HepG2 (cell line): ENCODE data around the gene HPCAL1. TPM values are rescaled to one million over a fixed set of nuclear protein-coding genes. Genes with fewer than 3 reads are reported as not detected.

Experiments used
- CREM ChIP-seq, 2 experiments: sonication (generic) in 1 of 2; formaldehyde crosslinking in 1 of 2; IDR thresholded peaks; 2 replicates each; pipeline versions ENCODE4 v1.4.0 to v1.6.1; 2016 to 2020; ENCODE audit warnings: antibody characterized with exemption in 1 of 2, mild to moderate bottlenecking in 1 of 2, missing genetic modification reagents in 1 of 2
- NCOA1 ChIP-seq: sonication (generic); formaldehyde crosslinking; IDR thresholded peaks from 2 replicates; pipeline ENCODE4 v1.9.0; 2021; ENCODE audit warnings: missing genetic modification reagents
- SAFB2 ChIP-seq: sonication (generic); formaldehyde crosslinking; IDR thresholded peaks from 2 replicates; pipeline ENCODE4 v1.5.1; 2020; ENCODE audit warnings: missing genetic modification reagents, low read depth, mild to moderate bottlenecking, borderline replicate concordance
- SP4 ChIP-seq: sonication (generic); formaldehyde crosslinking; IDR thresholded peaks from 2 replicates; pipeline ENCODE4 v1.8.1; 2023; ENCODE audit warnings: mild to moderate bottlenecking, missing genetic modification reagents
- SSRP1 ChIP-seq: IDR thresholded peaks from 2 replicates; pipeline ENCODE4 v1.6.1; 2016; ENCODE audit warnings: control low read depth
- THAP11 ChIP-seq: IDR thresholded peaks from 2 replicates; pipeline ENCODE4 v1.6.1; 2016; ENCODE audit warnings: missing biosample characterization, missing genetic modification reagents
- WIZ ChIP-seq: sonication (generic); formaldehyde crosslinking; IDR thresholded peaks from 2 replicates; pipeline ENCODE4 v1.5.1; 2020; ENCODE audit warnings: mild to moderate bottlenecking, missing genetic modification reagents
- ZNF143 ChIP-seq: sonication (generic); formaldehyde crosslinking; IDR thresholded peaks from 2 replicates; pipeline ENCODE4 v1.4.0; 2020; ENCODE audit warnings: missing genetic modification reagents
- ZNF296 ChIP-seq: sonication (generic); formaldehyde crosslinking; conservative IDR thresholded peaks from 2 replicates; pipeline ENCODE4 v1.5.0; 2020; ENCODE audit warnings: mild to moderate bottlenecking, missing genetic modification reagents
- ZNF556 ChIP-seq: sonication (generic); formaldehyde crosslinking; IDR thresholded peaks from 2 replicates; pipeline ENCODE4 v1.4.0; 2020; ENCODE audit warnings: mild to moderate bottlenecking, missing genetic modification reagents, borderline replicate concordance
- ZNF773 ChIP-seq: sonication (generic); formaldehyde crosslinking; IDR thresholded peaks from 2 replicates; pipeline ENCODE4 v1.4.0; 2020; ENCODE audit warnings: missing genetic modification reagents, borderline replicate concordance
- polyA plus RNA-seq, 8 experiments: library from polyadenylated mRNA; depleted of rRNA in 3 of 8; stranded (reverse) in 7 of 8; unstranded in 1 of 8; fragments of >200 nt; fragmentation: Illumina TruSeq in 4 of 8; extraction: Trizol in 4 of 8; gene quantifications; 2 replicates each; pipeline versions ENCODE4 v1.2.1 to v1.2.3, GENCODE V29; 2011 to 2016; ENCODE audit warnings: low read depth in 4 of 8, missing spikeins in 1 of 8, mixed read lengths in 1 of 8; ENCODE audit not compliant: insufficient read depth in 1 of 8
- total RNA-seq, 5 experiments: library from RNA; depleted of rRNA; stranded (reverse); fragments of >200 nt; fragmentation: Illumina TruSeq; extraction: Trizol; gene quantifications; 2 replicates each; pipeline ENCODE4 v1.2.3, GENCODE V29; 2016; ENCODE audit warnings: low read depth in 1 of 5
- TF ChIP-seq, protein P1 (sequence below): sonication (generic); formaldehyde crosslinking; IDR thresholded peaks from 2 replicates; pipeline ENCODE4 v1.5.0; 2020; ENCODE audit warnings: missing genetic modification reagents, mild to moderate bottlenecking, borderline replicate concordance
- TF ChIP-seq, protein P2 (sequence below): sonication (generic); formaldehyde crosslinking; IDR thresholded peaks from 2 replicates; pipeline ENCODE4 v1.5.0; 2020; ENCODE audit warnings: missing genetic modification reagents, mild to moderate bottlenecking, borderline replicate concordance
- TF ChIP-seq, protein P3 (sequence below): sonication (generic); formaldehyde crosslinking; IDR thresholded peaks from 2 replicates; pipeline ENCODE4; 2020; ENCODE audit warnings: missing genetic modification reagents, mild to moderate bottlenecking, borderline replicate concordance
- TF ChIP-seq, protein P4 (sequence below): sonication (generic); formaldehyde crosslinking; IDR thresholded peaks from 2 replicates; pipeline ENCODE4 v1.5.1; 2020; ENCODE audit warnings: missing genetic modification reagents, mild to moderate bottlenecking, borderline replicate concordance
- TF ChIP-seq, protein P5 (sequence below): sonication (generic); formaldehyde crosslinking; IDR thresholded peaks from 2 replicates; pipeline ENCODE4 v1.4.0; 2020; ENCODE audit warnings: low read depth, mild to moderate bottlenecking, missing genetic modification reagents

HPCAL1 gene
- total and polyA plus RNA-seq, 2 of the 13 experiments (the other 11 are each of a cell fraction or from before 2014, with no cell fraction given), result 29.5 to 29.9 TPM

DNA sequence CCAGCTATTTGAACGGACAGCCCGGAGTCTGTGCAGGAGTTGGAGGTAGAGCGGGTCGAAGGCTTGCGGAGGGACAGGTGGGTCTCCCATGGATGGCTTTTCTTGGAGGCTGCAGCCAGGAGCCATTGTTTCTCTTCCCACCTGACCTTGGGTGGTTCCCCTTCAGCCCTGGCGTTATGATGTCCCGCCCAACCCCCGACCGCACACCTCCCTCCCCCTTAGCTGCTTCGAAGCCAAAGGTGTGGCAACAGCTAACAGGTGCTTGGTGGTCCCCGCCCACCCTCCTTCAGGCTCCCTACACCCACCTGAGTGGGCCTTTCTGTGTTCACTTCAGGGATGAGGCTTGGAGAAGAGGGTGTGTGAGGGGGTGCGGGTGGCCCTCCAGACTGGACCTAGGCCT is 62.7 kb downstream of the HPCAL1 start (continued):
- TF ChIP-seq, protein P1, sequence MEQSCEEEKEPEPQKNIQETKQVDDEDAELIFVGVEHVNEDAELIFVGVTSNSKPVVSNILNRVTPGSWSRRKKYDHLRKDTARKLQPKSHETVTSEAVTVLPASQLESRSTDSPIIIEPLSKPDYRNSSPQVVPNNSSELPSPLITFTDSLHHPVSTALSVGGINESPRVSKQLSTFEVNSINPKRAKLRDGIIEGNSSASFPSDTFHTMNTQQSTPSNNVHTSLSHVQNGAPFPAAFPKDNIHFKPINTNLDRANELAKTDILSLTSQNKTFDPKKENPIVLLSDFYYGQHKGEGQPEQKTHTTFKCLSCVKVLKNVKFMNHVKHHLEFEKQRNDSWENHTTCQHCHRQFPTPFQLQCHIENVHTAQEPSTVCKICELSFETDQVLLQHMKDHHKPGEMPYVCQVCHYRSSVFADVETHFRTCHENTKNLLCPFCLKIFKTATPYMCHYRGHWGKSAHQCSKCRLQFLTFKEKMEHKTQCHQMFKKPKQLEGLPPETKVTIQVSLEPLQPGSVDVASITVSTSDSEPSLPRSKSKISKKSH (CRISPR knock-in tag), result no peak
- TF ChIP-seq CREM (IDR thresholded peaks at IDR 0.05), result no peak
- TF ChIP-seq CREM (CRISPR knock-in tag; IDR thresholded peaks at IDR 0.05), result no peak
- TF ChIP-seq, protein P2, sequence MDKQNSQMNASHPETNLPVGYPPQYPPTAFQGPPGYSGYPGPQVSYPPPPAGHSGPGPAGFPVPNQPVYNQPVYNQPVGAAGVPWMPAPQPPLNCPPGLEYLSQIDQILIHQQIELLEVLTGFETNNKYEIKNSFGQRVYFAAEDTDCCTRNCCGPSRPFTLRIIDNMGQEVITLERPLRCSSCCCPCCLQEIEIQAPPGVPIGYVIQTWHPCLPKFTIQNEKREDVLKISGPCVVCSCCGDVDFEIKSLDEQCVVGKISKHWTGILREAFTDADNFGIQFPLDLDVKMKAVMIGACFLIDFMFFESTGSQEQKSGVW, result no peak
- TF ChIP-seq ZNF556, result no peak
- TF ChIP-seq ZNF143, result 0 out of 2 replicates have a peak, but pooled peaks have one; percentile 14
- no peak for TF ChIP-seq NCOA1 (CRISPR knock-in tag)
- TF ChIP-seq, protein P3, sequence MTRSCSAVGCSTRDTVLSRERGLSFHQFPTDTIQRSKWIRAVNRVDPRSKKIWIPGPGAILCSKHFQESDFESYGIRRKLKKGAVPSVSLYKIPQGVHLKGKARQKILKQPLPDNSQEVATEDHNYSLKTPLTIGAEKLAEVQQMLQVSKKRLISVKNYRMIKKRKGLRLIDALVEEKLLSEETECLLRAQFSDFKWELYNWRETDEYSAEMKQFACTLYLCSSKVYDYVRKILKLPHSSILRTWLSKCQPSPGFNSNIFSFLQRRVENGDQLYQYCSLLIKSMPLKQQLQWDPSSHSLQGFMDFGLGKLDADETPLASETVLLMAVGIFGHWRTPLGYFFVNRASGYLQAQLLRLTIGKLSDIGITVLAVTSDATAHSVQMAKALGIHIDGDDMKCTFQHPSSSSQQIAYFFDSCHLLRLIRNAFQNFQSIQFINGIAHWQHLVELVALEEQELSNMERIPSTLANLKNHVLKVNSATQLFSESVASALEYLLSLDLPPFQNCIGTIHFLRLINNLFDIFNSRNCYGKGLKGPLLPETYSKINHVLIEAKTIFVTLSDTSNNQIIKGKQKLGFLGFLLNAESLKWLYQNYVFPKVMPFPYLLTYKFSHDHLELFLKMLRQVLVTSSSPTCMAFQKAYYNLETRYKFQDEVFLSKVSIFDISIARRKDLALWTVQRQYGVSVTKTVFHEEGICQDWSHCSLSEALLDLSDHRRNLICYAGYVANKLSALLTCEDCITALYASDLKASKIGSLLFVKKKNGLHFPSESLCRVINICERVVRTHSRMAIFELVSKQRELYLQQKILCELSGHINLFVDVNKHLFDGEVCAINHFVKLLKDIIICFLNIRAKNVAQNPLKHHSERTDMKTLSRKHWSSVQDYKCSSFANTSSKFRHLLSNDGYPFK (CRISPR knock-in tag), result no peak
- TF ChIP-seq ZNF773 (CRISPR knock-in tag), result no peak
- TF ChIP-seq, protein P4, sequence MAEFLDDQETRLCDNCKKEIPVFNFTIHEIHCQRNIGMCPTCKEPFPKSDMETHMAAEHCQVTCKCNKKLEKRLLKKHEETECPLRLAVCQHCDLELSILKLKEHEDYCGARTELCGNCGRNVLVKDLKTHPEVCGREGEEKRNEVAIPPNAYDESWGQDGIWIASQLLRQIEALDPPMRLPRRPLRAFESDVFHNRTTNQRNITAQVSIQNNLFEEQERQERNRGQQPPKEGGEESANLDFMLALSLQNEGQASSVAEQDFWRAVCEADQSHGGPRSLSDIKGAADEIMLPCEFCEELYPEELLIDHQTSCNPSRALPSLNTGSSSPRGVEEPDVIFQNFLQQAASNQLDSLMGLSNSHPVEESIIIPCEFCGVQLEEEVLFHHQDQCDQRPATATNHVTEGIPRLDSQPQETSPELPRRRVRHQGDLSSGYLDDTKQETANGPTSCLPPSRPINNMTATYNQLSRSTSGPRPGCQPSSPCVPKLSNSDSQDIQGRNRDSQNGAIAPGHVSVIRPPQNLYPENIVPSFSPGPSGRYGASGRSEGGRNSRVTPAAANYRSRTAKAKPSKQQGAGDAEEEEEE, result 0 out of 2 replicates have a peak, but pooled peaks have one; percentile 68
- TF ChIP-seq, protein P5, sequence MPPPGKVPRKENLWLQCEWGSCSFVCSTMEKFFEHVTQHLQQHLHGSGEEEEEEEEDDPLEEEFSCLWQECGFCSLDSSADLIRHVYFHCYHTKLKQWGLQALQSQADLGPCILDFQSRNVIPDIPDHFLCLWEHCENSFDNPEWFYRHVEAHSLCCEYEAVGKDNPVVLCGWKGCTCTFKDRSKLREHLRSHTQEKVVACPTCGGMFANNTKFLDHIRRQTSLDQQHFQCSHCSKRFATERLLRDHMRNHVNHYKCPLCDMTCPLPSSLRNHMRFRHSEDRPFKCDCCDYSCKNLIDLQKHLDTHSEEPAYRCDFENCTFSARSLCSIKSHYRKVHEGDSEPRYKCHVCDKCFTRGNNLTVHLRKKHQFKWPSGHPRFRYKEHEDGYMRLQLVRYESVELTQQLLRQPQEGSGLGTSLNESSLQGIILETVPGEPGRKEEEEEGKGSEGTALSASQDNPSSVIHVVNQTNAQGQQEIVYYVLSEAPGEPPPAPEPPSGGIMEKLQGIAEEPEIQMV (CRISPR knock-in tag), result no peak
- TF ChIP-seq THAP11 (CRISPR knock-in tag), result no peak
- peak; percentile 32; the same call in 1 of the 2 replicates for TF ChIP-seq WIZ (CRISPR knock-in tag)
- TF ChIP-seq SSRP1 (CRISPR knock-in tag), result no peak
- TF ChIP-seq SAFB2 (CRISPR knock-in tag), result 0 out of 2 replicates have a peak, but pooled peaks have one; percentile 54
- TF ChIP-seq SP4 (CRISPR knock-in tag), result no peak
- 0 out of 2 replicates have a peak, but pooled peaks have one; percentile 10 for TF ChIP-seq ZNF296
